Myocyte (in vitro differentiated cells): ENCODE measurements around the gene AATK. TPM values are rescaled to one million over a fixed set of nuclear protein-coding genes. Genes with fewer than 3 reads are reported as not detected.

Experiments used
- DNase-seq: peaks from one replicate; pipeline ENCODE4 v3.0.0-alpha.2; 2012; ENCODE audit warnings: low read depth
- total RNA-seq: library from RNA; depleted of rRNA; stranded (reverse); fragments of >200 nt; gene quantifications from 2 replicates; pipeline ENCODE4 v1.2.3, GENCODE V29; 2014

Gene AATK
- total RNA-seq, 1 donor from 2014 or later = 0.94 TPM

DNA sequence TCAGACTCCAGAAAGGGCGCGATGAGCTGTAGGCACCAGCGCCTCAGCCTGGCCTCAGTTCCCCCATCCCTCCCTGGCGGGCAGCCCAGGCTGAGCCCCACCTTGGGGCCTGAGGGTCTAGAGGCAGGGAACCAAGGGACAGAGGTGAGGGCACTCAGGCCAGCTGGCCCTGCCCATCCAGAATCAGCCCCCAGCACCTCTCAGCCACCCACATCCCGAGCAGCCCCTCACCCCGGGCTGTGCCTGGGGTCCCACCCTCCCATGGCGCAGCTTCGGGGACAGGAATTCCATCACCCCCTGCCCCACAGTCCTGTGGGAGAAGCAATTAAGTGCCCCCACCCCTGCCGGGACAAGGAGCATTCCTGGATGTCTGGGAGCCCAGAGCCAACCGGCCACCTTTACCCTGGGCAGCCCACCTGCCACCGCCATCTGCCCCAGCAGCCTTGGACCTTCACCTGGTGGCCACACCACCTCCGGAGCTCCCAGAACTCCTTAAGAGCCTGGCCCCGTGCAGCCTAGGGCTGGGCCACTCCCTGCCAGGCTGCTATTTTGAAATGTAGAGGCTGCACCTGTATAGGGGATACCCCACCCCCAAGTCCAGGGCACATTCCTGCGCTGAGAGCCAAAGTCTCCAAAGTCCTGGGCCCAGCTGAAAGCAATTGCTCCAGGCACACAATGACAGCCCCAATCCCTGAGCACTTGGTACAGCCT is 34.4 kb downstream of the AATK start:
- no peak for DNase-seq

DNA sequence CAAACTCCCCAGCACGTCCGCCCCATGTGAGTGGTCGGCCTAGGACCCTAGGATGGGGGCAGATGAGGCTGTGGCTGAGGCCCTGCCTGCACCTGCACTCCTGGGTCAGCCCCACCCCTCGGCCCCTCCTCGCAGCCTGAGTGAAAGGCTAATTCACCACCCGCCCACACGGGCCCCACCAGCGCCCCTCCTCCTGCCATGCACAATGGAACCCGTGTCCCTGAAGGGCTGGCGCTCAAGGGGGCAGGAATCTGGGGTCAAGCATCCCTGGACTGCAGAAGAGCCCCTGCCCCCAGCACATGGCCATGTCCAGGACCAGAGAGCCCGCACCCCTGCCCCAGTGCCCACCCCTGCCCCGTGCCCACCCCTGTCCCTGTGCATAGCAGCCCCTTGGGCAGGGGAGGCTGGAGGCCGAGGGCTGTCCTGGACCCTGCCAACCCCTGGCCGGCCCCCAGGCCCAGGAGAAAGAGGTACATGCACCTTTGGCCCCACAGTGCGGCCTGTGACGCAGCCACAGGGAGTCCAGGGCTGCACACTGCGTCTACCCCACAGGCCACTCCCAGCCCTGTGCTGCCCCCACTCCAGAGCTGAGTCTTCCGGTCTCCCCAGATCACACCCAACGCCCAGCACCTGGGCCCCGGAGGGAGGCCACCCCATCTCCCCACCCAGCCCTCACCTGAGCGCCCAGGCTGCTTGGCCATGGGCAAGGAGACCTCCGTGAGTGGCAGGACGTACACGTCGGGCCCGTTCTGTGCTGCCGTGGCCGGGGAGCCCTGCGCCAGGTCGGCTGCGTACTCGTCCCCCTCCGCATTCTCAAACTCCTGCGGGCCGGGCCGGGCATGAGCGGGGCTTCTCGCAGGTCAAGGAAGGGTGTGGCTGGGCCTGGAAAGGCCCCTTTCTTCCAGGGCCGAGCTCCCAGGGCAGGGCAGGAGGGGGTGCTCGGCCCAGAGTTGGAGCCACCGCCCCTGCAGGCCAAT is 35.3 kb downstream of the AATK start:
- no peak for DNase-seq

DNA sequence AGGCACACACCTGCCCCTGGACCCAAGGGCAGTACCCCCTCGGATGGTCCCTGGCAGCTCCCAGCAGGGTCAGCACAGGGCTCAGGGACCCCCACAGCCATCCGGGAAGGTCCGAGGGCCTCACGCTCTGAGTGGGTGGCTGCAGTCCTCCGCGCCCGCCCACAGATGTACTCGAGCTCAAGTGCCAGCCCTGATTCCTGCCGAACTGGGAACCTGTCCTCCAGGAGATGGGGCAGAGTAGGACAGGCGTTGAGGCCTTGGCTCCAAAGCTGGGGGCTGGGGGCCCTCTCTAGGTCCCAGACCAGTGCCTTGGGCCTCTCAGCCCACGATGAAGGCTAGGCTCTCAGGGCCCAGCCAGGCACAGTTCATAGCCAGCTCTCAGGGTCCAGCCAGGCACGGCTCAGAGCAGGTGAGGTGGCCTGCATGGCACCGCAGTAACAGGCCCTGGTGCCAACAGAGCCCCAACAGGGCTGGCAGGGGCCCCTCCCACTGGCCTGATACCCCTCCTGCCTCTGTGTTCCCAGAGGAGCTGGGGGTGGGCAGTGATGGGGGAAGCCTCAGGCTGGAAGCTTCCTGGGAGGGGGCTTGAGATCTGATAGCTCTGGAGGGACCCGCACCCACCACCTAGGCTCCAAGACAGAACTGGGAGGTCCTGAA is 36.2 kb downstream of the AATK start:
- DNase-seq = no peak

DNA sequence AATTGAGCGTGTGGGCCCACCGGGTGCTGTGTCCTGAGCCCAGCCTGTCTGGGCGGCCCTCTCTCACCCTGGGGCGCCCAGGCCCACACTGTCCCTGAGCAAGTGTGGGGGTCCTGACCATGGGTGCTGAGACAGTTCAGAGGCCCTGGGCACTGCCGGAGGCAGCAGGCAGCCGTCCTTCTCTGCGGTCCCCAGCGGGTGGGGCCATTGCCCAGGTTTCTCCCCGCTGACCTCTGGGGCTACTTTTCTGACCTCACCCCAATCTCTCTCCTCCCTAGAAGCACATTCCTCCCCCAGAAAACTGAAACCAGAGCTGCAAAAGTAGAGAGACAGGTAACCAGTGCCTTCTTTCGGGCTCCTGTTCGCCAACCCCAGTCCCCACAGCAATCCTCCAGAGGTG is 36.7 kb downstream of the AATK start:
- no peak for DNase-seq

- DNase-seq = no peak
These were observed 37.2 kb downstream of the AATK start for GRCh38 chr17:81128774-81129173.

GRCh38 chr17:81128338-81128737 is 37.7 kb downstream of the AATK start:
- no peak for DNase-seq

DNA sequence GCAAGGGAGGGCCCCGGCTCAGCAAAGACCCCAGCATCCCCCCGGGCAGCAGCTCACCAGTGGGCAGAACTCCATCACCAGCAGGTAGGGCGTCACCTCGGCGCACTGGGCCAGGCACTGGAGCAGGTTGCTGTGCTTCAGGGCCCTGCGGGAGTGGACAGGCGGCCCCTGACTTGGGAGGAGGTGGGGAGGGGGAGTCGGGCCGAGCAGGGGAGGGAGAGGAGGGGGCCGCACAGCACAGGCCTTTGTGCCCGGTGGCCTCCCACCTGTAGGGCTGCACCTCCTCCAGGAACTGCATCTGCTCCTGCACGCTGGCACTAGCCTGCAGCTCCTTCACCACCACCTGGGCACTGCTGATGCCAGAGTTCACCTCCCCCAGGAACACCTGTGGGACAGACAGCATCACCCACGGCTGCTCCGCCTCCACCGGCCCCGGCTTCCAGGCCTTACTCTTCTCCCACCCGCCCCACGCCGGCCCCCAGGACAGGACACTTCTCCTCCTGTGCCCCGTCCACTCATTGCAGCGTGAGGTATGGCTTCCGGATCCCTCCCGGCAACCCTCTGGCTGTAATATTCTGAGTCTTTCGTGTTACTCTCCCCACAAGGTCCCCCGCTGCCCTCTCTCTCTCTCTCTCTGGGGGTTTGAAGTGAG is 38.4 kb downstream of the AATK start:
- DNase-seq = no peak

DNA sequence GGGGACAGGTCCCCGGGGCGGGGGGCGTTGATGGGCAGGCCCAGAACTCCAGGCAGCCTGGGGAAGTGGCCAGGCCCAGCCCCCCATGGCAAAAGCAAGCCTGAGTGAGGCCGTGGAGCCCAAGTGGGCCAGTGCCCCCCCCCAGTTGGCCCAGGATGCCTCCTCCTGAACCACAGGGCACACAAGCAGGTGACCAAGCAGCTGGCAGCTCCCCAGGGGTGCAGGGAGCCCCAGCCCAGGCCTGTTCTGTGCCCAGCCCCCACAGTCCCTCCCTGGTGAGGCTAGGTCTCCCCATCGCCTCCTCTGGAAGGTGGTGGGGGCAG is 38.9 kb downstream of the AATK start:
- DNase-seq = no peak

- DNase-seq = peak; percentile 64
These were observed 39.5 kb downstream of the AATK start for GRCh38 chr17:81126281-81127132.

- DNase-seq = peak; percentile 94
These were observed 40.4 kb downstream of the AATK start for GRCh38 chr17:81125573-81126081.

GRCh38 chr17:81124377-81124776 is 41.6 kb downstream of the AATK start:
- no peak for DNase-seq

DNA sequence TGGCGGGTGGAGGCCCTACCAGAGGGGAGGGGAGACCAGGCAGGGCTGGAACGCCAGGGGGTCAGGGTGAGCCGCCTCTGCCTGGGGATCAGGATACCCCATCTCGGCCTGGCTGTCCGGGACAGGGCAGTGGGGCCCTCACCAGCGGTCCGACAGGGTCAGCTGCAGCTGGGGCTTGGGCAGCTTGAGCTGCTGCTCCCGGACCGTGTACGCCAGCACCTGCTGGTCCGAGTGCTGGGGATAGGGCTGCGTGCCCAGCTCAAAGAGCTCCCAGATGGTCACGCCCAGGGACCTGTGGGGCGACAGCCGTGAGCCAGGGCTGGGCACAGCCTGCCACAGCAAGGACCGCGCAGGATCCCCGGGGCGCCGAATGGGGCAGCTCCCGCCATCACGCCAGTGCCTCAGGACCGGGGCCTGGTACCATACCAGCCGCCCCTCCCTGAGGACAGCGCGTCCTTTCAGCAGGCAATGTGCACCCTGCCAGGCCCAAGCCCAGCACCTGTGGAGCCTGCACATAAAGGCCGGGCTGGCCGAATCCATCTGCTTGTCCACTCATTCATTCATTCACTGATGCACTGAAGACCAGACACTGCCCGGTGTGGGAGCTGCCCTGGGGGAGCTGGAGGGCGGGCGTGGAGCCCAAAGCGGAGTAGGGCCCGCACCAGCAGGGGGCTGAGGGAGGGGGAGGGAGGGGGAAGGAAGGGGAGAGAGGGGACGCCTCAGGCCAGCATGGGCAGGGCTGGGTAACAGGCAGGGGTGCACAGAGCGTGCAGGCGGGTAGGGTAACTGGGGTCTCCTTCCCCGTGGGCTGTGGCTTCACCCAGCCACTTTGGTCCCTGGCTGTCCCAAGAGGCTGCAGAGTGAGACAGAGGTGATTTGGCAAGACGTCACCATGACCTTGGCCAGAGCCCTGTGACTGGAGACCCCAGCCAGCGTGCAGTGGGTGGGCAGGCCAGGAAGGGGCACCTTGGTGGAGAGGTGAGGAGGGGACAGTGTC is 42.7 kb downstream of the AATK start:
- DNase-seq = no peak

DNA sequence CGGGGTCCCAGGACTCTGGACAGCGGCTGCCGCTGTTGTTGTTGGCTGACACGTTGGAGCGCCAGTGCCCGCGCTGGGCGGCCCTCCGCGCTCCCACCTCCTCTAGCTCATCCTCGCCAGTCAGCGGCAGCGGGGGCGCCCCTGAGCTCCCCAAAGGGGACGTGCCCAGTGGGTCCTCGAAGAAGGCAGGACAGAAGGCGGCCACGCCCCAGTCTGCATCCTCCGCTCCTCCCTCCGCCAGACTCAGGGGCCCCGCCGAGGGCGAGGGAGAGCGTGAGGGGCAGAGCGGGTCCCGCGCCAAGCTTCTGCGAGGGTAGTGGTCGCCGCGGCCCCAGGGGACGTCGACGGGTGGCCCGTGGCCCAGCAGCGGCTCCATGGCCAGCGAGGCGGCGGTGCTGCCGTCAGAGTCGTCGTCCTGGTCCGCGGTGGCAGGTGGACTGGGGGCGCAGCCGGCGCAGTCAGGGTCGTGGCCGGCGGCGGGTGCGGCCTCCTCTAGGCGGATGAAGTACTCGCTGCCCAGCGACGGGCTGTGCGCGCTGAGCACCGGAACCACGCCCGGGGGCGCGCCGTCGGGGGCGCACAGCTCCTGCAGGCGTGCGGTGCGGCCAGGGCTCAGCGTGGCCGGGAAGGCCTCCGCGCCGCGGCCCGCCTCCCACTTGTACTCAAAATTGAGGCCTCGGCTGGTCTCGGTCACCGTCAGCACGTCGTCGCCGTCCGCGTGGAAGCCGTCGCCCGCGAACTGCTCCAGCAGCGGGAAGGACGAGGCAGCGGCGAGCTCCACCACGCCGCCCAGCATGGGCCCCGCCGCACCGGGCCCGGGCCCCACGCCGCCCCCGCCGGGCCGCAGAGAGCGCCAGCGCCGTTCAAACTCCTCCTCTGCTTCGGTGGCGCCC is 43.9 kb downstream of the AATK start:
- DNase-seq = no peak

GRCh38 chr17:81120695-81121621 is 45.1 kb downstream of the AATK start:
- no peak for DNase-seq

DNA sequence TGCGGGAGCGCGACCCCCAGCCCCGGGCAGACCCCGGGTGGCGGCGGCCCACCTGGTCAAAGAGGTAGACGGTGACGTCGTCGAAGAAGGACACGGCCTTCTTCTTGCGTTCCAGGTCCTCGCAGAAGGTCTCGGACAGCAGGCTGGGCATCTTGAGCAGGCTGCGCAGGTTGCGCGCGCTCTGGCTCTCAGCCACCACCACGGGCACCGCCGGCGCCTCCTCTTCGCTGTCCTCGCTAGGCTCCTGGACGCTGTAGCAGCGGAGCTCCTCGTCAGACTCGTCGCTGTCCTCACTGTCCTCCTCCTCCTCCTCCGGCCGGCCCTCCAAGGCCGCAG is 45.9 kb downstream of the AATK start:
- no peak for DNase-seq

DNA sequence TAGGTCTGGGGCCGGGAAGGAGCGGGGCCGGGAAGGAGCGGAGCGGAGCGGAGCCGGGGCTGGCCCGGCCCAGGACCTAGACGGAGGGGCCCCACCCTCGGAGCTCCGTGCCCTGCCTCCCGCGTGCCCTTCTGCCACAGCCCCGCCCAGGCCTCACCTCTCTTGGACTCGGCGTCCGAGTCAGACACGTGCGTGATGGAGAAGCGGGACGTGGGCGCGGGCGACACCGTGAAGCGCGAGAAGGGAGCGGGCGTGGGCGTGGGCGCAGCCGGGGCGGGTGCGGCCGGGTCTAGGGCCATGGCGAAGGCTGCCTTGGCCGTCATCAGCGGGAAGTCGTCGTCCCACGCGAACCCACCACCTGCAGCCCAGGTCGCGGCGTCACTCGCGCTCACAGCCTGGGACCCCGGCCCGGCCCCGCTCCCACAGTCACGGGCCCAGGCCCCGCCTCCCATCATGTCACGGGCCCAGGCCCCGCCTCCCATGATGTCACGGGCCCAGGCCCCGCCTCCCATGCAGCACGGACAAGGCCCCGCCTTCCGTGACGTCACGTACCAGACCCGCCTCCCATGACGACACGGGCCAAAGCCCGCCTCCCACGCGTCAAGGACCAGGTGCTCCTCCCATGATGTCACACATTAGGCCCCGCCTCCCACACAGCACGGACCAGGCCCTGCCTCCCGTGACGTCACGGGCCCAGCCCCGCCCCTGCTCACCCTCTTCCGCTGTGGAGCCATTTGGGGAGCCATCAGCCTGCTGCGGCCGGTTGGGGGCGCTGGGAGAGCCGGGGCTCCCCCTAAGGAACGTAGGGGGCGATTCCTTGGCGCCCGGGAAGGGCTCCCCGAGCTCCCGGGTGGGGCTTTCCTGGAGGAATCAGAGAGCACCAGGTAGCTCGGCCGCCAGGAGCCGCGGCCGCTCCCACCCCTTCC is 46.5 kb downstream of the AATK start:
- peak; percentile 25 for DNase-seq
